ENCODE measurements around the gene CASK. TPM values are rescaled to one million over a fixed set of nuclear protein-coding genes. Genes with fewer than 3 reads are reported as not detected.

CASK gene
- 58.9 TPM for total RNA-seq
- 15.9 TPM for polyA plus RNA-seq (ENCODE audit: insufficient read depth, low read depth, low replicate concordance)
- long read RNA-seq, donor 1, full-length matches to known transcripts: 5 of 5 reads
- long read RNA-seq, donor 1, partial matches to known transcripts: 0 of 5 reads
- long read RNA-seq, donor 1, other reads (novel, unspliced or antisense): 0 of 5 reads
- long read RNA-seq, donor 2, partial matches to known transcripts: 0 of 1 reads
- long read RNA-seq, donor 2, other reads (novel, unspliced or antisense): 0 of 1 reads
- long read RNA-seq, donor 3, full-length matches to known transcripts: 7 of 7 reads
- long read RNA-seq, donor 3, partial matches to known transcripts: 0 of 7 reads
- long read RNA-seq, donor 3, other reads (novel, unspliced or antisense): 0 of 7 reads
- long read RNA-seq, donor 4, full-length matches to known transcripts: 6 of 6 reads
- long read RNA-seq, donor 4, partial matches to known transcripts: 0 of 6 reads
- long read RNA-seq, donor 4, other reads (novel, unspliced or antisense): 0 of 6 reads
- long read RNA-seq, donor 5: 0 reads
- long read RNA-seq, donor 6, partial matches to known transcripts: 0 of 1 reads
- long read RNA-seq, donor 6, other reads (novel, unspliced or antisense): 0 of 1 reads
- long read RNA-seq, donor 7, full-length matches to known transcripts: 14 of 45 reads
- long read RNA-seq, donor 7, partial matches to known transcripts: 18 of 45 reads
- long read RNA-seq, donor 7, other reads (novel, unspliced or antisense): 13 of 45 reads
- long read RNA-seq, donor 8, full-length matches to known transcripts: 3 of 3 reads
- long read RNA-seq, donor 8, partial matches to known transcripts: 0 of 3 reads
- long read RNA-seq, donor 8, other reads (novel, unspliced or antisense): 0 of 3 reads
- long read RNA-seq, donor 9, partial matches to known transcripts: 0 of 1 reads
- long read RNA-seq, donor 9, other reads (novel, unspliced or antisense): 0 of 1 reads
- long read RNA-seq, donor 10, full-length matches to known transcripts: 4 of 4 reads
- long read RNA-seq, donor 10, partial matches to known transcripts: 0 of 4 reads
- long read RNA-seq, donor 10, other reads (novel, unspliced or antisense): 0 of 4 reads

DNA sequence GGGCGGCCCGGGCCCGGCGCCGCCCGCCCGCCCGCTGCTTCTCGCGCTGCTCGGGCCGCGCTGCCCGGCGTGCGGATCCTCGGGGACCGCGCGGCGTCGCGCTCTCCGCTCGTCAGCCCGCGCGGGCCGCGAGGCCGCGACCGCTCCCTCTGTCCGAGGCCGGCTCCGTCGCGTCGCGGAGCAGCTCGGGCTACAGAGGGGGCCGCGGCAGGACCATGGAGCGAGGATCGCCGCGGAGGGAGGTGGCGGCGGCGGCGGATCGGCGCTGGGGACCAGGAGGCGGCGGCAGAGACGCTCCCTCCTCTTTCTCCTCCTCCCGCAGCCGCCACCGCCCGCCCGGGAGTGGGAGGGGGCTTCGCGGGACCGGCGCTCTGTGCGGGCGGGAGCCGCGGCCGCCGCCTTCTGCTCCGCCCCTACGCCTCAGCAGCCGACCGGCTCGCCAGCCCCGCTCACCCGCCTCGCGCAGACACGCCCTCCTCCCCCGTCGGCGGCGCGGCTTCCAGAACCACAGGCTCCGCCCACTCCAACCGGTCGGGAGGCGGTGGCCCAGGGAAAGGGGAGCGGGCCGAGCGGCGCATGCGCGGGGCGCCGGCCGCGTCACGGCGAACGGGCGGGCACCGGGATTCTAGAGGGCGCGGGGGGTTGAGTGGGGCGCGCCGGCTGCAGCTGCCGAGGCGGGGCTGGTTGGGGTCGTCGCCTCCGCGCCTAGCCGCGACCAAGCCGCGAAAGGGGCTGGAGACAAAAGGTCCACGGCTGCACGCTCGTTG is at the start of gene CASK:
Gene CASK (minus strand): TSS at position 344 of the 767 bp plus-strand sequence. CDS start 566 bp downstream, outside the sequence.
- TF ChIP-seq, protein P1, sequence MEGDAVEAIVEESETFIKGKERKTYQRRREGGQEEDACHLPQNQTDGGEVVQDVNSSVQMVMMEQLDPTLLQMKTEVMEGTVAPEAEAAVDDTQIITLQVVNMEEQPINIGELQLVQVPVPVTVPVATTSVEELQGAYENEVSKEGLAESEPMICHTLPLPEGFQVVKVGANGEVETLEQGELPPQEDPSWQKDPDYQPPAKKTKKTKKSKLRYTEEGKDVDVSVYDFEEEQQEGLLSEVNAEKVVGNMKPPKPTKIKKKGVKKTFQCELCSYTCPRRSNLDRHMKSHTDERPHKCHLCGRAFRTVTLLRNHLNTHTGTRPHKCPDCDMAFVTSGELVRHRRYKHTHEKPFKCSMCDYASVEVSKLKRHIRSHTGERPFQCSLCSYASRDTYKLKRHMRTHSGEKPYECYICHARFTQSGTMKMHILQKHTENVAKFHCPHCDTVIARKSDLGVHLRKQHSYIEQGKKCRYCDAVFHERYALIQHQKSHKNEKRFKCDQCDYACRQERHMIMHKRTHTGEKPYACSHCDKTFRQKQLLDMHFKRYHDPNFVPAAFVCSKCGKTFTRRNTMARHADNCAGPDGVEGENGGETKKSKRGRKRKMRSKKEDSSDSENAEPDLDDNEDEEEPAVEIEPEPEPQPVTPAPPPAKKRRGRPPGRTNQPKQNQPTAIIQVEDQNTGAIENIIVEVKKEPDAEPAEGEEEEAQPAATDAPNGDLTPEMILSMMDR (IDR thresholded peaks at IDR 0.05; ENCODE audit: borderline replicate concordance, extremely low read depth, insufficient read depth): peak; percentile 16
- Histone ChIP-seq H3K4me1 (ENCODE audit: control insufficient read depth in 2 of 3, insufficient read depth in 2 of 3, low read depth in 1 of 3, low read length in 3 of 3) (no peaks in the 10 kb centered on the region), H3K9me3 (ENCODE audit: control insufficient read depth in 2 of 3, insufficient read depth in 1 of 3, low read length in 3 of 3) (no peaks in the 10 kb centered on the region), H3K27me3 (ENCODE audit: control insufficient read depth, insufficient read depth, low read length) (no peaks in the 10 kb centered on the region), H3K36me3 (ENCODE audit: control insufficient read depth in 2 of 3, insufficient read depth in 3 of 3, low read length in 3 of 3) (no peaks in the 10 kb centered on the region), H3K4me3 (ENCODE audit: low read length in 3 of 3) (peak within 1 kb of the TSS; percentile 77 to 89 (median 80)), H3K27ac (ENCODE audit: low read depth in 2 of 2, low read length in 2 of 2) (peak within 1 kb of the TSS; percentile 71 to 84), H3K9ac (ENCODE audit: low read length in 3 of 3) (peak within 1 kb of the TSS; percentile 69 to 77 (median 71))
- intact Hi-C loops (cut with DNase I): no loop called here
- FAIRE-seq: no peak
- DNase-seq: peak; percentile 94 to 97 (median 95)

GRCh38 chrX:41971346-41971745 is 48.0 kb upstream of the CASK start:
- no peak overlapping the region for H3K4me3 ChIP-seq (ENCODE audit: low read length in 3 of 3)
- H3K4me1 ChIP-seq (ENCODE audit: control insufficient read depth in 2 of 3, insufficient read depth in 2 of 3, low read depth in 1 of 3, low read length in 3 of 3): no peaks in the 10 kb centered on the region
- no peak overlapping the region for H3K27ac ChIP-seq (ENCODE audit: low read depth in 2 of 2, low read length in 2 of 2)
- TF ChIP-seq, protein P1 (IDR thresholded peaks at IDR 0.05; ENCODE audit: borderline replicate concordance, extremely low read depth, insufficient read depth): no peak
- no peaks in the 10 kb centered on the region for H3K9me3 ChIP-seq (ENCODE audit: control insufficient read depth in 2 of 3, insufficient read depth in 1 of 3, low read length in 3 of 3)
- no peak overlapping the region for H3K9ac ChIP-seq (ENCODE audit: low read length in 3 of 3)
- no peak for DNase-seq
- FAIRE-seq: no peak
- H3K27me3 ChIP-seq (ENCODE audit: control insufficient read depth, insufficient read depth, low read length): no peaks in the 10 kb centered on the region
- no peaks in the 10 kb centered on the region for H3K36me3 ChIP-seq (ENCODE audit: control insufficient read depth in 2 of 3, insufficient read depth in 3 of 3, low read length in 3 of 3)
- intact Hi-C loops (cut with DNase I): no loop called here

- no peak overlapping the region for H3K27ac ChIP-seq (ENCODE audit: low read depth in 2 of 2, low read length in 2 of 2)
- no peaks in the 10 kb centered on the region for H3K9me3 ChIP-seq (ENCODE audit: control insufficient read depth in 2 of 3, insufficient read depth in 1 of 3, low read length in 3 of 3)
- no peaks in the 10 kb centered on the region for H3K4me1 ChIP-seq (ENCODE audit: control insufficient read depth in 2 of 3, insufficient read depth in 2 of 3, low read depth in 1 of 3, low read length in 3 of 3)
- DNase-seq: no peak
- TF ChIP-seq, protein P1 (IDR thresholded peaks at IDR 0.05; ENCODE audit: borderline replicate concordance, extremely low read depth, insufficient read depth): no peak
- H3K36me3 ChIP-seq (ENCODE audit: control insufficient read depth in 2 of 3, insufficient read depth in 3 of 3, low read length in 3 of 3): no peaks in the 10 kb centered on the region
- H3K9ac ChIP-seq (ENCODE audit: low read length in 3 of 3): no peak overlapping the region
- no peaks in the 10 kb centered on the region for H3K27me3 ChIP-seq (ENCODE audit: control insufficient read depth, insufficient read depth, low read length)
- no peak for FAIRE-seq
- H3K4me3 ChIP-seq (ENCODE audit: low read length in 3 of 3): no peak overlapping the region
- intact Hi-C loops (cut with DNase I): no loop called here
Observed at GRCh38 chrX:41970419-41970818, 47.1 kb upstream of the CASK start.

All from kidney (tissue), 22 donors.